ENCODE data around the gene ADGRL3.
"Not testable (repeated sequence)": the region's sequence is repeated elsewhere in the genome, so short reads cannot be mapped to it uniquely, and the experiment has no call there.

ADGRL3 gene

GRCh38 chr4:61336488-61336887 is 136.4 kb downstream of the ADGRL3 start:
- no peak for DNase-seq (ENCODE audit: low spot score)
- in situ Hi-C loops (cut with MboI; ENCODE audit: low sequenced_read_pairs, unreplicated experiment): no loop called here
- TF ChIP-seq CTCF (IDR thresholded peaks at IDR 0.05; ENCODE audit: borderline replicate concordance, control extremely low read depth, extremely low read depth, insufficient read depth, missing control alignments): no peak

DNA sequence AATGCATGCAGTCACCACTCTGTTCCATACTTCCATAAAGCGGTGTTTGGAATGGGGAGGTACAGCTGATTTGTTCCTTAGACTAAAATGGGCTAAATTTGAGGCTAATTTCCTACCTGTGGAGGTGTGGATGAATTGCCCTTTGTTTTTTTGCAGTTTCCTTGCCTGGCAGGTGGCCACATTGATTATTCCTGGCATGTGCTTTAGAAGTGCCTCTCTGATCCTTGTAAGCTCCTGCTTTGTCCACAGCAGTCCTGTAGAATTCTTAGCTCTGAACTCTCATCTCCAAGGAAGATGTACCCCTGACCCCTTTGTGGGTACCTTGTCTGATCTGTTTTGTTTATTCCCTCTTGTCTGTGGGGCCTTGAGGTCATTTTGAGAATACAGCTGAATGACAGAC is 136.8 kb downstream of the ADGRL3 start:
- no peak for DNase-seq (ENCODE audit: low spot score)

GRCh38 chr4:61342061-61342460 is 141.9 kb downstream of the ADGRL3 start:
- in situ Hi-C loops (cut with MboI; ENCODE audit: low sequenced_read_pairs, unreplicated experiment): no loop called here
- DNase-seq (ENCODE audit: low spot score): no peak
- TF ChIP-seq CTCF (IDR thresholded peaks at IDR 0.05; ENCODE audit: borderline replicate concordance, control extremely low read depth, extremely low read depth, insufficient read depth, missing control alignments): no peak

More for the DNA sequence above, 136.8 kb downstream of the ADGRL3 start:
- no peak for TF ChIP-seq CTCF (IDR thresholded peaks at IDR 0.05; ENCODE audit: borderline replicate concordance, control extremely low read depth, extremely low read depth, insufficient read depth, missing control alignments)
- in situ Hi-C loops (cut with MboI; ENCODE audit: low sequenced_read_pairs, unreplicated experiment): no loop called here

- in situ Hi-C loops (cut with MboI; ENCODE audit: low sequenced_read_pairs, unreplicated experiment): no loop called here
- no peak for DNase-seq (ENCODE audit: low spot score)
- no peak for TF ChIP-seq CTCF (IDR thresholded peaks at IDR 0.05; ENCODE audit: borderline replicate concordance, control extremely low read depth, extremely low read depth, insufficient read depth, missing control alignments)
Observed at GRCh38 chr4:61350932-61351331, 150.8 kb downstream of the ADGRL3 start.

GRCh38 chr4:61356696-61357095 is 156.6 kb downstream of the ADGRL3 start:
- in situ Hi-C loops (cut with MboI; ENCODE audit: low sequenced_read_pairs, unreplicated experiment): no loop called here
- TF ChIP-seq CTCF (IDR thresholded peaks at IDR 0.05; ENCODE audit: borderline replicate concordance, control extremely low read depth, extremely low read depth, insufficient read depth, missing control alignments): no peak
- DNase-seq (ENCODE audit: low spot score): no peak

GRCh38 chr4:61359301-61359700 is 159.2 kb downstream of the ADGRL3 start:
- in situ Hi-C loops (cut with MboI; ENCODE audit: low sequenced_read_pairs, unreplicated experiment): no loop called here
- DNase-seq (ENCODE audit: low spot score): no peak
- TF ChIP-seq CTCF (IDR thresholded peaks at IDR 0.05; ENCODE audit: borderline replicate concordance, control extremely low read depth, extremely low read depth, insufficient read depth, missing control alignments): no peak

GRCh38 chr4:61372817-61373216 is 172.7 kb downstream of the ADGRL3 start:
- in situ Hi-C loops (cut with MboI; ENCODE audit: low sequenced_read_pairs, unreplicated experiment); DNase-seq (ENCODE audit: low spot score): not testable (repeated sequence)
